Measurements from ENCODE around the gene CNGB1.

Gene CNGB1

DNA sequence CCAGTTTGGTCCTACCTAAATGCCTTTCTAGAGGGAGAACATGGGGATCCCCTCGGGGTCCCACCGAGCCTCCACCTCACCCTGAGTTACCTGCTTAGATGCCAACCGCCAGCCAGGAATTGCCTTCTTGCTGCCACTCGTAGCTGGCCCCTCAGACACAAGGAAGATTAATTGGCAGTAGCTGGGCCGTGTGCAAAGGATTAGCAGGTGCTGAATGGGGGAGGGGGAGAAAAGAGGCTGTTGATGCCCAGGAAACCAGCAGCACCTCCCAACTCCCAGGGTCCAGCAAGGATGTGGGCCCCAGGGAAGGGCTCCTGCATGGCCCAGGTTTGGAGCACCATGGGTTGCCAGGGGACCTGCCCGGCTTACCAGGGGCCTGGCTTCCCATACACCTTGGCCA lies at the start of gene CNGB1:
Gene CNGB1 (minus strand): TSS at position 159 of the 400 bp plus-strand sequence. CDS start 3,842 bp downstream, outside the sequence.
- Histone ChIP-seq H3K4me1 (ENCODE audit: control insufficient read depth in 1 of 2, insufficient read depth in 1 of 2, low read depth in 1 of 2, low read length in 1 of 2) (no peaks in the 10 kb centered on the region), H3K36me3 (no peaks in the 10 kb centered on the region), H3K4me3 (ENCODE audit: low read depth in 1 of 2, low read length in 1 of 2) (no peak within 1 kb of the TSS), H3K27ac (no peak within 1 kb of the TSS), H3K27me3 (no peaks in the 10 kb centered on the region), H3K9me3 (no peaks in the 10 kb centered on the region)
- TF ChIP-seq CTCF (IDR thresholded peaks at IDR 0.05), result no peak

DNA sequence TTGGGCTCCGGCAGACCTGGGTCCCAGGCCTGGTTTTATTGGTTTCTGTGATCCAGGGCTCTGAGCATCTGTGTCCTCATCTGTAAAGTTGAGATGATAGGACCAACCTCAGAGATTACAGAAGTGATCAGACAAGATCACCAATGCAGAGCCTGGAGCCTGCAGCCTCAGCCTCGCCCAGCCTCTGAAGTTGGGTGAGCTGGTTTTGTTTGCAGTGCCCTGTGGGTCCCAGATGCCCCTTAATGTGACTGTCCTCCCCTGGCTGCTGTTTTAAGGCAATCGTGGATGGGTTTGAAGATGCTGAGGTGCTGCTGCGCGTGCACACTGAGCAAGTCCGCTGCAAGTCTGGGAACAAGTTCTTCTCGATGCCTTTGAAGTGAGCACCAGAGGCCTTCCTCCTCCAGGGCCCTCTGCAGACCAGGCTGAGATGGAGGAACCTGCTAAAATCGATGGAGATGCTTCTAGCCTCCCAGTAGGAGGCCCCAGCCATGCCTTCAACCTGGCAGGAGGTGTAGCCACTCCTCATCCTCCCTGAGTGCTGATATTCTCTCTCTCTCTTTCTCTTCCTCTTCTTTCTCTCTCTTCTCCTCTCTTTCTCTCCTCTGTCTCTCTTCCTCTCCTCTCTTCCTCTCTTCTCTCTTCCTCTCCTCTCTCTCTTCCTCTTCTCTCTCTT lies 49.1 kb upstream of the CNGB1 start:
- no peak overlapping the region for H3K27ac ChIP-seq
- TF ChIP-seq CTCF (IDR thresholded peaks at IDR 0.05), result no peak
- H3K4me3 ChIP-seq (ENCODE audit: low read depth in 1 of 2, low read length in 1 of 2), result no peak overlapping the region

DNA sequence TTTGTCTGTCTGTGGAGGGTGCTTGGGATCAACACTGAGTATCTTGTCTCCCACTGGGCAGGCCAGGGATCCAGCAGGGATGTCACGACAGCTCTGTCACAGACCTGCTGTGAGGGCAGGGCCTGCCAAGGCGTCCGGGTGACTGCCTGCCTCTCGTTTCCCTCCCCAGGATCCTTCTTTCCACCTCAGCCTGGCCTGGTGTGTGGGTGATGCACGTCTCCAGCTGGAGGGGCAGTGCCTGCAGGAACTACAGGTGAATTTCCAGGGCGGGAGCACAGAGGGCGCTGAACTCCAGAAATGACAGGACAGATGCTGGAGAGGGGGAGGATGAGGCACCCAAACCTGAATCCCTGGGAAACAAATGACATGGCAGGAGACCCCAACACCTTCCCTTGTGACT lies 47.9 kb upstream of the CNGB1 start:
- H3K9me3 ChIP-seq, result no peaks in the 10 kb centered on the region

More for the DNA sequence above, 49.1 kb upstream of the CNGB1 start:
- Histone ChIP-seq H3K36me3 (peaks cover 70% of the 10 kb centered on the region), H3K27me3 (peaks cover 27% of the 10 kb centered on the region), H3K4me1 (ENCODE audit: control insufficient read depth in 1 of 2, insufficient read depth in 1 of 2, low read depth in 1 of 2, low read length in 1 of 2) (peaks cover 5 to 6% of the 10 kb centered on the region in 2 experiments), H3K9me3 (no peaks in the 10 kb centered on the region)

GRCh38 chr16:58016840-58017446 lies 46.0 kb upstream of the CNGB1 start:
- Histone ChIP-seq H3K36me3 (peaks cover 97% of the 10 kb centered on the region), H3K4me3 (ENCODE audit: low read depth in 1 of 2, low read length in 1 of 2) (no peak overlapping the region), H3K27me3 (no peaks in the 10 kb centered on the region), H3K27ac (no peak overlapping the region), H3K4me1 (ENCODE audit: control insufficient read depth in 1 of 2, insufficient read depth in 1 of 2, low read depth in 1 of 2, low read length in 1 of 2) (no peaks in the 10 kb centered on the region), H3K9me3 (no peaks in the 10 kb centered on the region)
- TF ChIP-seq CTCF (IDR thresholded peaks at IDR 0.05), result no peak

More for the DNA sequence above, 47.9 kb upstream of the CNGB1 start:
- no peak for TF ChIP-seq CTCF (IDR thresholded peaks at IDR 0.05)
- Histone ChIP-seq H3K4me3 (ENCODE audit: low read depth in 1 of 2, low read length in 1 of 2) (no peak overlapping the region), H3K36me3 (peaks cover 82% of the 10 kb centered on the region), H3K27me3 (peaks cover 15% of the 10 kb centered on the region), H3K4me1 (ENCODE audit: control insufficient read depth in 1 of 2, insufficient read depth in 1 of 2, low read depth in 1 of 2, low read length in 1 of 2) (no peaks in the 10 kb centered on the region), H3K27ac (no peak overlapping the region)

GRCh38 chr16:58013201-58013956 lies 42.5 kb upstream of the CNGB1 start:
- Histone ChIP-seq H3K27ac (no peak overlapping the region), H3K4me3 (ENCODE audit: low read depth in 1 of 2, low read length in 1 of 2) (no peak overlapping the region), H3K9me3 (no peaks in the 10 kb centered on the region), H3K36me3 (peaks cover 87% of the 10 kb centered on the region), H3K4me1 (ENCODE audit: control insufficient read depth in 1 of 2, insufficient read depth in 1 of 2, low read depth in 1 of 2, low read length in 1 of 2) (no peaks in the 10 kb centered on the region), H3K27me3 (no peaks in the 10 kb centered on the region)
- TF ChIP-seq CTCF (IDR thresholded peaks at IDR 0.05), result no peak
